Neural cell (in vitro differentiated cells): ENCODE measurements around the gene VAV3. TPM values are rescaled to one million over a fixed set of nuclear protein-coding genes. Genes with fewer than 3 reads are reported as not detected.

Experiments
- H2AFZ ChIP-seq: fragments of 200-600, 300-800 bp; sonication (generic), shearing (Covaris generic); 2 replicates; pipeline ENCODE4 v1.6.0; 2014; ENCODE audit warnings: low read depth, mild to moderate bottlenecking, antibody characterized with exemption, low read length, moderate library complexity
- H3F3A ChIP-seq: fragments of 200-600 bp; shearing (Covaris generic); 2 replicates; pipeline ENCODE4 v1.6.1; 2016; ENCODE audit warnings: mild to moderate bottlenecking, moderate library complexity, mixed read lengths, antibody characterized with exemption, low read length; ENCODE audit not compliant: insufficient read depth, poor library complexity, severe bottlenecking
- H3K27ac ChIP-seq: fragments of 200-600, 300-800 bp; sonication (generic), shearing (Covaris generic); 2 replicates; pipeline ENCODE4 v1.5.1; 2014; ENCODE audit warnings: mild to moderate bottlenecking, low read length, moderate library complexity
- H3K27me3 ChIP-seq: fragments of 300-800, 200-600 bp; sonication (generic), shearing (Covaris generic); 2 replicates; pipeline ENCODE4 v1.6.0; 2014; ENCODE audit warnings: mild to moderate bottlenecking, low read depth, low read length, moderate library complexity; ENCODE audit not compliant: insufficient read depth
- H3K36me3 ChIP-seq: fragments of 300-800, 200-600 bp; sonication (generic), shearing (Covaris generic); 2 replicates; pipeline ENCODE4 v1.5.1; 2014; ENCODE audit warnings: mild to moderate bottlenecking, antibody characterized with exemption, low read length, moderate library complexity; ENCODE audit not compliant: insufficient read depth
- H3K4me2 ChIP-seq: fragments of 300-800, 200-600 bp; sonication (generic), shearing (Covaris generic); 2 replicates; pipeline ENCODE4 v1.6.0; 2014; ENCODE audit warnings: mild to moderate bottlenecking, low read length
- H3K4me3 ChIP-seq: fragments of 300-800, 200-600 bp; sonication (generic), shearing (Covaris generic); 2 replicates; pipeline ENCODE4 v1.5.1; 2014; ENCODE audit warnings: mild to moderate bottlenecking, low read length, moderate library complexity
- H3K79me2 ChIP-seq: fragments of 200-600 bp; shearing (Covaris generic); replicated peaks from 2 replicates; pipeline ENCODE4 v1.6.0; 2014; ENCODE audit warnings: mild to moderate bottlenecking, low read length, moderate library complexity; ENCODE audit not compliant: insufficient read depth
- H3K9ac ChIP-seq: fragments of 300-800, 200-600 bp; sonication (generic), shearing (Covaris generic); 2 replicates; pipeline ENCODE4 v1.6.1; 2016; ENCODE audit warnings: mild to moderate bottlenecking, low read length, mixed read lengths
- H3K9me2 ChIP-seq: fragments of 200-600 bp; shearing (Covaris generic); 2 replicates; pipeline ENCODE4 v1.6.1; 2016; ENCODE audit warnings: mild to moderate bottlenecking, low read length, mixed read lengths; ENCODE audit not compliant: insufficient read depth
- H3K9me3 ChIP-seq: fragments of 200-600, 300-800 bp; sonication (generic), shearing (Covaris generic); 2 replicates; pipeline ENCODE4 v1.6.1; 2016; ENCODE audit warnings: mild to moderate bottlenecking, mixed run types, low read length, moderate library complexity, mixed read lengths
- H4K20me1 ChIP-seq: fragments of 200-600 bp; shearing (Covaris generic); 2 replicates; pipeline ENCODE4 v1.6.1; 2016; ENCODE audit warnings: mild to moderate bottlenecking, mixed run types; ENCODE audit not compliant: insufficient read depth
- EP300 ChIP-seq: fragments of 450-650 bp; conservative IDR thresholded peaks from 2 replicates; pipeline ENCODE4 v1.6.1; 2014; ENCODE audit warnings: antibody characterized with exemption, mild to moderate bottlenecking, moderate library complexity; ENCODE audit not compliant: poor library complexity, severe bottlenecking
- EZH2 ChIP-seq: fragments of 200-600, 300-800 bp; shearing (Covaris generic), sonication (generic); IDR thresholded peaks from 2 replicates; pipeline ENCODE4 v1.6.1; 2014; ENCODE audit warnings: antibody characterized with exemption, low read length, borderline replicate concordance, mild to moderate bottlenecking; ENCODE audit not compliant: insufficient read depth, poor library complexity, severe bottlenecking
- MXI1 ChIP-seq: fragments of 450-650 bp; conservative IDR thresholded peaks from 2 replicates; pipeline ENCODE4 v1.6.1; 2014; ENCODE audit warnings: antibody characterized with exemption, mild to moderate bottlenecking; ENCODE audit not compliant: poor library complexity, severe bottlenecking
- POLR2AphosphoS5 ChIP-seq: IDR thresholded peaks from 2 replicates; pipeline ENCODE4 v1.6.1; 2012
- RAD21 ChIP-seq: fragments of 450-650 bp; conservative IDR thresholded peaks from 2 replicates; pipeline ENCODE4 v1.6.1; 2014; ENCODE audit warnings: antibody characterized with exemption, mild to moderate bottlenecking, moderate library complexity
- SMC3 ChIP-seq: fragments of 450-650 bp; conservative IDR thresholded peaks from 2 replicates; pipeline ENCODE4 v1.6.1; 2014; ENCODE audit warnings: antibody characterized with exemption, mild to moderate bottlenecking, moderate library complexity; ENCODE audit not compliant: poor library complexity
- TAF1 ChIP-seq: IDR thresholded peaks from 2 replicates; pipeline ENCODE4 v1.6.1; 2012; ENCODE audit warnings: low read depth
- polyA plus RNA-seq: library from polyadenylated mRNA; depleted of rRNA; stranded (reverse); fragments of >200 nt; gene quantifications from 2 replicates; pipeline ENCODE4 v1.2.3, GENCODE V29; 2014
- TF ChIP-seq, protein P1 (sequence below): fragments of 450-650 bp; IDR thresholded peaks from 2 replicates; pipeline ENCODE4 v1.5.1; 2014; ENCODE audit warnings: antibody characterized with exemption, mild to moderate bottlenecking, moderate library complexity; ENCODE audit not compliant: poor library complexity, severe bottlenecking
- TF ChIP-seq, protein P2 (sequence below): IDR thresholded peaks from 2 replicates; pipeline ENCODE4 v1.6.1; 2012; ENCODE audit warnings: borderline replicate concordance

VAV3 gene
- polyA plus RNA-seq, 1 donor from 2014 or later: 7.6 TPM

DNA sequence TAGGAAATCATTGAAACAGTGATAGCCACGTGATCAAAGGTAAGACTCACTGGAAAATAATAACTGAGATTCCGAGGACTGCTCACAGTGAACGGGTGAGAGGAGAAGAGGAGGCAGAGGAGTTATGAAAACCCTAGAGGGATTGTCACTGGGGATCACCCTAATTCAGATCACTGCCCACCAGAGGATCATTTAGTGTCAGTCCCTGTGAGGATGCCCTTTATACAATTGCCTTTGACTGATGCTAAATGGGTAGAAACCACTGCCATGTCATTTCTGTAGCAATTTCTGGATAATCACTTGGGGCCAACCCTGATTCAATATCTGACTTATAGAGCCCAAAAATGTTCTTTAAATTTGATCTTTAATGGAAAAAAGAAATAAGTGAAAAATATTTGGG, 14.1 kb upstream of the VAV3 start:
- Histone ChIP-seq H3K36me3 (no peaks in the 10 kb centered on the region), H3K27ac (no peak overlapping the region), H3K27me3 (no peaks in the 10 kb centered on the region), H3K4me2 (no peak overlapping the region), H3K79me2 (no peaks in the 10 kb centered on the region), H3K9ac (no peak overlapping the region), H4K20me1 (no peaks in the 10 kb centered on the region), H3K9me2 (no peaks in the 10 kb centered on the region), H2AFZ (no peak overlapping the region), H3F3A (no peaks in the 10 kb centered on the region), H3K4me3 (no peak overlapping the region), H3K9me3 (no peaks in the 10 kb centered on the region)
- TF ChIP-seq SMC3 (no peak), EP300 (no peak)
- TF ChIP-seq, protein P1, sequence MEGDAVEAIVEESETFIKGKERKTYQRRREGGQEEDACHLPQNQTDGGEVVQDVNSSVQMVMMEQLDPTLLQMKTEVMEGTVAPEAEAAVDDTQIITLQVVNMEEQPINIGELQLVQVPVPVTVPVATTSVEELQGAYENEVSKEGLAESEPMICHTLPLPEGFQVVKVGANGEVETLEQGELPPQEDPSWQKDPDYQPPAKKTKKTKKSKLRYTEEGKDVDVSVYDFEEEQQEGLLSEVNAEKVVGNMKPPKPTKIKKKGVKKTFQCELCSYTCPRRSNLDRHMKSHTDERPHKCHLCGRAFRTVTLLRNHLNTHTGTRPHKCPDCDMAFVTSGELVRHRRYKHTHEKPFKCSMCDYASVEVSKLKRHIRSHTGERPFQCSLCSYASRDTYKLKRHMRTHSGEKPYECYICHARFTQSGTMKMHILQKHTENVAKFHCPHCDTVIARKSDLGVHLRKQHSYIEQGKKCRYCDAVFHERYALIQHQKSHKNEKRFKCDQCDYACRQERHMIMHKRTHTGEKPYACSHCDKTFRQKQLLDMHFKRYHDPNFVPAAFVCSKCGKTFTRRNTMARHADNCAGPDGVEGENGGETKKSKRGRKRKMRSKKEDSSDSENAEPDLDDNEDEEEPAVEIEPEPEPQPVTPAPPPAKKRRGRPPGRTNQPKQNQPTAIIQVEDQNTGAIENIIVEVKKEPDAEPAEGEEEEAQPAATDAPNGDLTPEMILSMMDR: no peak

DNA sequence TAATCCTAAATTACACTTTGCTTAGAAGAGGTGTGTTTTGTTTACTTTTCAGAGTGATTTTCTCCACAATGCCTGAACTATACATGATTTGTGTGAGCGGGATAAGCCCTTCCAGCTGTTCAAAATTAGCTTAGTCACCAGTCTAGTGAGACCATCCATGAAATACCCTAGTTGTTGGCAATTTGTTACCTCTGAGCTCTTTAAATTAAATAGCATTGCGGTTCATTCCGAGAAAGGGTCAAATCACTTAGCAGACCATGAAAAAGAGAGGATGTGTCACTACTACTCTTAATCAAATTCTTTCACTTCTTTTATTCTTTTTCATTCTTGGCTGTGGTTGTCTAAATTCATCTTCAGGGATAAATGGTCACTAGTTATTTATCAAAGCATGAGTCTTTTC, 11.9 kb upstream of the VAV3 start:
- Histone ChIP-seq H3K79me2 (no peaks in the 10 kb centered on the region), H4K20me1 (no peaks in the 10 kb centered on the region), H3F3A (no peaks in the 10 kb centered on the region), H3K4me2 (no peak overlapping the region), H3K9me2 (no peaks in the 10 kb centered on the region), H3K9me3 (no peaks in the 10 kb centered on the region), H3K9ac (no peak overlapping the region), H3K36me3 (no peaks in the 10 kb centered on the region), H3K4me3 (no peak overlapping the region), H2AFZ (no peak overlapping the region), H3K27me3 (no peaks in the 10 kb centered on the region), H3K27ac (no peak overlapping the region)
- no peak for TF ChIP-seq EZH2
- TF ChIP-seq, protein P2, sequence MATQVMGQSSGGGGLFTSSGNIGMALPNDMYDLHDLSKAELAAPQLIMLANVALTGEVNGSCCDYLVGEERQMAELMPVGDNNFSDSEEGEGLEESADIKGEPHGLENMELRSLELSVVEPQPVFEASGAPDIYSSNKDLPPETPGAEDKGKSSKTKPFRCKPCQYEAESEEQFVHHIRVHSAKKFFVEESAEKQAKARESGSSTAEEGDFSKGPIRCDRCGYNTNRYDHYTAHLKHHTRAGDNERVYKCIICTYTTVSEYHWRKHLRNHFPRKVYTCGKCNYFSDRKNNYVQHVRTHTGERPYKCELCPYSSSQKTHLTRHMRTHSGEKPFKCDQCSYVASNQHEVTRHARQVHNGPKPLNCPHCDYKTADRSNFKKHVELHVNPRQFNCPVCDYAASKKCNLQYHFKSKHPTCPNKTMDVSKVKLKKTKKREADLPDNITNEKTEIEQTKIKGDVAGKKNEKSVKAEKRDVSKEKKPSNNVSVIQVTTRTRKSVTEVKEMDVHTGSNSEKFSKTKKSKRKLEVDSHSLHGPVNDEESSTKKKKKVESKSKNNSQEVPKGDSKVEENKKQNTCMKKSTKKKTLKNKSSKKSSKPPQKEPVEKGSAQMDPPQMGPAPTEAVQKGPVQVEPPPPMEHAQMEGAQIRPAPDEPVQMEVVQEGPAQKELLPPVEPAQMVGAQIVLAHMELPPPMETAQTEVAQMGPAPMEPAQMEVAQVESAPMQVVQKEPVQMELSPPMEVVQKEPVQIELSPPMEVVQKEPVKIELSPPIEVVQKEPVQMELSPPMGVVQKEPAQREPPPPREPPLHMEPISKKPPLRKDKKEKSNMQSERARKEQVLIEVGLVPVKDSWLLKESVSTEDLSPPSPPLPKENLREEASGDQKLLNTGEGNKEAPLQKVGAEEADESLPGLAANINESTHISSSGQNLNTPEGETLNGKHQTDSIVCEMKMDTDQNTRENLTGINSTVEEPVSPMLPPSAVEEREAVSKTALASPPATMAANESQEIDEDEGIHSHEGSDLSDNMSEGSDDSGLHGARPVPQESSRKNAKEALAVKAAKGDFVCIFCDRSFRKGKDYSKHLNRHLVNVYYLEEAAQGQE: no peak
- no peak for TF ChIP-seq POLR2AphosphoS5
- no peak for TF ChIP-seq EP300
- TF ChIP-seq MXI1: no peak
- no peak for TF ChIP-seq SMC3
- TF ChIP-seq TAF1: no peak
- TF ChIP-seq, protein P1: no peak
- no peak for TF ChIP-seq RAD21
